GM18907 (cell line): ENCODE results near the gene PGBD5.
"Not testable (repeated sequence)": the region's sequence is repeated elsewhere in the genome, so short reads cannot be mapped to it uniquely, and the experiment has no call there.

Source experiments
- ATAC-seq: cut with Tn5 transposase; IDR thresholded peaks from one replicate; pipeline ENCODE4 v1.9.1; 2021; ENCODE audit warnings: mild to moderate bottlenecking, moderate library complexity; ENCODE audit not compliant: unreplicated experiment

Gene PGBD5

GRCh38 chr1:230425252-230426091 lies 660 bp downstream of the PGBD5 start:
- ATAC-seq: peak; percentile 8

- no peak for ATAC-seq
These were observed 1.5 kb downstream of the PGBD5 start for GRCh38 chr1:230424391-230425251.

- no peak for ATAC-seq
These were observed 2.2 kb downstream of the PGBD5 start for GRCh38 chr1:230423951-230424350.

GRCh38 chr1:230423261-230423660 lies 2.9 kb downstream of the PGBD5 start:
- ATAC-seq: no peak

- ATAC-seq: no peak
These were observed 3.7 kb downstream of the PGBD5 start for GRCh38 chr1:230422221-230422981.

- ATAC-seq: no peak
These were observed 4.7 kb downstream of the PGBD5 start for GRCh38 chr1:230421481-230421880.

GRCh38 chr1:230420372-230420771 lies 5.8 kb downstream of the PGBD5 start:
- ATAC-seq: not testable (repeated sequence)

GRCh38 chr1:230416430-230416829 lies 9.7 kb downstream of the PGBD5 start:
- ATAC-seq: no peak

GRCh38 chr1:230415405-230416132 lies 10.6 kb downstream of the PGBD5 start:
- no peak for ATAC-seq

- ATAC-seq: no peak
These were observed 11.4 kb downstream of the PGBD5 start for GRCh38 chr1:230414694-230415093.

GRCh38 chr1:230414102-230414501 lies 12.0 kb downstream of the PGBD5 start:
- no peak for ATAC-seq

- no peak for ATAC-seq
These were observed 13.1 kb downstream of the PGBD5 start for GRCh38 chr1:230413061-230413460.

- ATAC-seq: no peak
These were observed 17.2 kb downstream of the PGBD5 start for GRCh38 chr1:230408971-230409370.

GRCh38 chr1:230407351-230407750 lies 18.8 kb downstream of the PGBD5 start:
- ATAC-seq: no peak

- ATAC-seq: not testable (repeated sequence)
These were observed 19.4 kb downstream of the PGBD5 start for GRCh38 chr1:230406727-230407126.

- no peak for ATAC-seq
These were observed 22.7 kb downstream of the PGBD5 start for GRCh38 chr1:230403442-230403841.

- ATAC-seq: no peak
These were observed 24.3 kb downstream of the PGBD5 start for GRCh38 chr1:230401763-230402294.

- no peak for ATAC-seq
These were observed 25.0 kb downstream of the PGBD5 start for GRCh38 chr1:230401101-230401500.

GRCh38 chr1:230400007-230400344 lies 26.2 kb downstream of the PGBD5 start:
- no peak for ATAC-seq

GRCh38 chr1:230399321-230400006 lies 26.7 kb downstream of the PGBD5 start:
- no peak for ATAC-seq
